IMR-90 (cell line): ENCODE results near the gene ARAP1. TPM values are rescaled to one million over a fixed set of nuclear protein-coding genes. Genes with fewer than 3 reads are reported as not detected.

Source experiments
- ATAC-seq: fragments of 200-7000 bp; cut with Tn5 transposase; 2 replicates; pipeline ENCODE4 v1.9.1; 2020; ENCODE audit warnings: low read depth, mild to moderate bottlenecking, moderate library complexity
- BruUV-seq: library from RNA; stranded (reverse); fragments of 400-500 nt; replicated peaks from 2 replicates; lab custom pipeline; 2021; lab: Mats Ljungman, UMichigan
- CTCF ChIA-PET: fragments of 300-600 bp; formaldehyde crosslinking; extraction: SDS; loops from one replicate; lab custom pipeline; 2021; ENCODE audit warnings: antibody characterized with exemption; lab: Yijun Ruan, JAX
- POLR2A ChIA-PET: fragments of 300-600 bp; sonication (Branson Sonifier 250); formaldehyde crosslinking; loops from one replicate; lab custom pipeline; 2022; ENCODE audit warnings: antibody characterized with exemption; ENCODE audit not compliant: unreplicated experiment; lab: Charles Lee
- DNase-seq: peaks from one replicate; pipeline ENCODE4 v3.0.0; 2013
- H2AFZ ChIP-seq: replicated peaks from 2 replicates; pipeline ENCODE3; 2013; ENCODE audit warnings: low read length, mild to moderate bottlenecking; ENCODE audit not compliant: poor library complexity
- H2AK5ac ChIP-seq: 2 replicates; pipeline ENCODE4 v1.6.1; 2013; ENCODE audit warnings: low read depth, low read length, inconsistent platforms
- H2AK9ac ChIP-seq: replicated peaks from 2 replicates; pipeline ENCODE3; 2013; ENCODE audit warnings: mild to moderate bottlenecking, low read depth, low read length, moderate library complexity; ENCODE audit not compliant: poor library complexity
- H2BK120ac ChIP-seq: 2 replicates; pipeline ENCODE4 v1.6.1; 2013; ENCODE audit warnings: low read depth, low read length, inconsistent platforms
- H2BK15ac ChIP-seq: 3 replicates; pipeline ENCODE4 v1.6.1; 2013; ENCODE audit warnings: low read depth, low read length, inconsistent platforms
- H2BK20ac ChIP-seq: 2 replicates; pipeline ENCODE4 v1.6.1; 2013; ENCODE audit warnings: low read depth, mild to moderate bottlenecking, inconsistent platforms, low read length, moderate library complexity
- H2BK5ac ChIP-seq: 2 replicates; pipeline ENCODE4 v1.6.1; 2013; ENCODE audit warnings: mild to moderate bottlenecking, low read depth, low read length, inconsistent platforms; ENCODE audit not compliant: poor library complexity, severe bottlenecking
- H3K14ac ChIP-seq: replicated peaks from 2 replicates; pipeline ENCODE4 v1.6.1; 2013; ENCODE audit warnings: low read depth, low read length, inconsistent platforms
- H3K18ac ChIP-seq: 2 replicates; pipeline ENCODE4 v1.6.1; 2013; ENCODE audit warnings: low read depth, low read length, control low read depth
- H3K23ac ChIP-seq: 2 replicates; pipeline ENCODE4 v1.6.1; 2013; ENCODE audit warnings: low read depth, low read length, inconsistent platforms
- H3K27ac ChIP-seq: 2 replicates; pipeline ENCODE4 v1.5.1; 2013; ENCODE audit warnings: mild to moderate bottlenecking, control low read depth, low read length; ENCODE audit not compliant: insufficient read depth
- H3K27me3 ChIP-seq: 2 replicates; pipeline ENCODE4 v1.6.1; 2013; ENCODE audit warnings: low read length; ENCODE audit not compliant: control insufficient read depth, insufficient read depth
- H3K36me3 ChIP-seq: 2 replicates; pipeline ENCODE4 v1.6.1; 2013; ENCODE audit warnings: low read length, mixed read lengths; ENCODE audit not compliant: control insufficient read depth, insufficient read depth
- H3K4ac ChIP-seq: 2 replicates; pipeline ENCODE4 v1.6.1; 2013; ENCODE audit warnings: low read depth, low read length, inconsistent platforms
- H3K4me1 ChIP-seq: 2 replicates; pipeline ENCODE4 v1.6.1; 2013; ENCODE audit warnings: low read length, mixed read lengths; ENCODE audit not compliant: control insufficient read depth, insufficient read depth
- H3K4me2 ChIP-seq: 2 replicates; pipeline ENCODE4 v1.6.1; 2013; ENCODE audit warnings: low read depth, mild to moderate bottlenecking, control low read depth, low read length, moderate library complexity
- H3K4me3 ChIP-seq: 2 replicates; pipeline ENCODE4 v1.5.1; 2013; ENCODE audit warnings: low read depth, mild to moderate bottlenecking, control low read depth, low read length, moderate library complexity; ENCODE audit not compliant: insufficient read depth
- H3K56ac ChIP-seq: 2 replicates; pipeline ENCODE4 v1.6.1; 2013; ENCODE audit warnings: low read length, inconsistent platforms; ENCODE audit not compliant: insufficient read depth; ENCODE audit errors: extremely low read depth
- H3K79me1 ChIP-seq, 2 experiments: 2 replicates each; pipeline ENCODE4 v1.6.1; 2013; ENCODE audit warnings: low read length in 2 of 2, inconsistent platforms in 1 of 2, low read depth in 1 of 2
- H3K9ac ChIP-seq: 2 replicates; pipeline ENCODE4 v1.6.1; 2013; ENCODE audit warnings: low read depth, low read length, control low read depth
- H3K9me1 ChIP-seq: 2 replicates; pipeline ENCODE4 v1.6.1; 2013; ENCODE audit warnings: low read length, inconsistent platforms; ENCODE audit not compliant: insufficient read depth
- H3K9me3 ChIP-seq: 2 replicates; pipeline ENCODE4 v1.6.1; 2013; ENCODE audit warnings: low read length; ENCODE audit not compliant: control insufficient read depth, insufficient read depth
- H4K20me1 ChIP-seq: 2 replicates; pipeline ENCODE4 v1.6.1; 2013; ENCODE audit warnings: low read length, inconsistent platforms; ENCODE audit not compliant: insufficient read depth
- H4K5ac ChIP-seq: 2 replicates; pipeline ENCODE4 v1.6.1; 2013; ENCODE audit warnings: mild to moderate bottlenecking, low read depth, low read length, control low read depth
- H4K8ac ChIP-seq, 2 experiments: 2 replicates each; pipeline ENCODE4 v1.6.1; 2013; ENCODE audit warnings: low read depth in 2 of 2, low read length in 2 of 2, control low read depth in 1 of 2, inconsistent platforms in 1 of 2
- H4K91ac ChIP-seq: 2 replicates; pipeline ENCODE4 v1.6.1; 2013; ENCODE audit warnings: low read depth, low read length, inconsistent platforms; ENCODE audit not compliant: insufficient read depth
- WGBS, 2 experiments: methylation state at CpG; one replicate each; pipeline versions ENCODE4 v1.1.5 to v1.1.7; 2013; ENCODE audit warnings: missing lambda C conversion rate in 2 of 2; ENCODE audit not compliant: insufficient read length in 1 of 2; ENCODE audit errors: extremely low coverage in 2 of 2; 5-methylcytosine and 5-hydroxymethylcytosine counted together
- dilution Hi-C: fragments of 300-500 bp; cut with HindIII; formaldehyde crosslinking; loops from one replicate; pipeline ENCODE4 v1.14.3; 2018; ENCODE audit warnings: low sequenced_read_pairs; ENCODE audit not compliant: unreplicated experiment
- in situ Hi-C: fragments of 300-500 bp; cut with MboI; formaldehyde crosslinking; loops from 3 replicates; pipeline ENCODE4 v1.14.3; 2019; ENCODE audit warnings: low sequenced_read_pairs, inconsistent platforms, mixed read lengths
- intact Hi-C: fragments of 100-400 bp; cut with micrococcal nuclease; formaldehyde crosslinking; loops from 2 replicates; pipeline ENCODE4 v1.10.0; 2022
- polyA plus RNA-seq, 3 experiments: library from polyadenylated mRNA; depleted of rRNA; stranded (reverse); fragments of >200 nt; gene quantifications; 2 replicates each; pipeline ENCODE4 v1.2.3, GENCODE V29; 2012; ENCODE audit warnings: low replicate concordance in 1 of 3
- total RNA-seq: library from RNA; depleted of rRNA; stranded (reverse); fragments of >200 nt; gene quantifications from 2 replicates; pipeline ENCODE4 v1.2.3, GENCODE V29; 2012
- TF ChIP-seq, protein P1 (sequence below): conservative IDR thresholded peaks from 2 replicates; pipeline ENCODE4 v1.5.1; 2012; ENCODE audit warnings: mild to moderate bottlenecking, low read depth, low read length, improper control_type of control experiment

ARAP1 gene
- total and polyA plus RNA-seq, 2 of the 4 experiments (the other 2 are of a cell fraction), result 37.6 to 63.1 TPM

DNA sequence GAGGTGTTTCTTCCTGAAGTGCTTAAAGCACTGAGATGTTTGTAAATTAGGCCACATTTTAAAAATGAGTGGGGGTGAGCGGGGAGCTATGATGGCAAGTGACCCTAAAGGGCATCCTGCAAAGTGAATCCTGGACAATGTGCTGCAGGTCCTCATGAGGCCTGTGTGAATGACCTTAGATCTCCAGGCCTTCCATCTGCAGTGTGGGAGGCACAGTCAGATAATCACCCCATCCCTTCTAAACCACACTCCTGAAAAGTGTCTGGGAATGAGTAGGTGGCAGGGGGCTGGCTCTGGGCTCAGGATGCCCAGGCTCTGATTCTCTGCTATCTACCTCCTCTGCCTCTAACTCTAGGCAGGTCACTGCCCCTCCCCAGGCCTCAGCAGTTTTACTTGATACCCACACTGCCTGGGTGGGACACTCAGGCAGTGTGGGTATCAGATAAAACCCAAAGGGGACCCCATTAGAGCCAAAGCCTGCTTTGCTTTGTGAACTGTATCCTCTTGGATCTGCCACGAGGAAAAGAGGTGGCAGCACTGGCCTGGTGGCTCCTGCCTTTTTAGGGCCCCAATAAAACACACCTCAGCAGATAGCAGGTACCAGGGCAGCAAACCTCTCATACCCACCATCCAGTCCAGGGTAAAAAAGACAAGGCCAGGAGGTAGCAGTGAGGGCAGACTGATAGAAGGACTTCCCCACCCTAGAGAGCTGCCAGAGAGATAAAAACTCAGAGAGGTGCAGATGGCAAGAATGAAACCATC lies 31.1 kb upstream of the ARAP1 start:
- TF ChIP-seq, protein P1, sequence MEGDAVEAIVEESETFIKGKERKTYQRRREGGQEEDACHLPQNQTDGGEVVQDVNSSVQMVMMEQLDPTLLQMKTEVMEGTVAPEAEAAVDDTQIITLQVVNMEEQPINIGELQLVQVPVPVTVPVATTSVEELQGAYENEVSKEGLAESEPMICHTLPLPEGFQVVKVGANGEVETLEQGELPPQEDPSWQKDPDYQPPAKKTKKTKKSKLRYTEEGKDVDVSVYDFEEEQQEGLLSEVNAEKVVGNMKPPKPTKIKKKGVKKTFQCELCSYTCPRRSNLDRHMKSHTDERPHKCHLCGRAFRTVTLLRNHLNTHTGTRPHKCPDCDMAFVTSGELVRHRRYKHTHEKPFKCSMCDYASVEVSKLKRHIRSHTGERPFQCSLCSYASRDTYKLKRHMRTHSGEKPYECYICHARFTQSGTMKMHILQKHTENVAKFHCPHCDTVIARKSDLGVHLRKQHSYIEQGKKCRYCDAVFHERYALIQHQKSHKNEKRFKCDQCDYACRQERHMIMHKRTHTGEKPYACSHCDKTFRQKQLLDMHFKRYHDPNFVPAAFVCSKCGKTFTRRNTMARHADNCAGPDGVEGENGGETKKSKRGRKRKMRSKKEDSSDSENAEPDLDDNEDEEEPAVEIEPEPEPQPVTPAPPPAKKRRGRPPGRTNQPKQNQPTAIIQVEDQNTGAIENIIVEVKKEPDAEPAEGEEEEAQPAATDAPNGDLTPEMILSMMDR, result no peak
- Histone ChIP-seq H2BK120ac (no peak overlapping the region), H3K4ac (no peak overlapping the region), H3K4me1 (peaks cover 6% of the 10 kb centered on the region), H4K5ac (no peak overlapping the region), H3K27me3 (peaks cover 4% of the 10 kb centered on the region; the same call in 1 of the 2 replicates), H2AFZ (no peak overlapping the region), H3K14ac (no peak overlapping the region), H3K79me1 (no peaks in the 10 kb centered on the region), H2AK5ac (no peak overlapping the region), H2AK9ac (peak overlapping the region; percentile 82), H4K91ac (no peak overlapping the region), H3K9ac (no peak overlapping the region), H2BK15ac (no peak overlapping the region), H3K23ac (0 out of 2 replicates have a peak overlapping the region, but pooled peaks have one; percentile 10), H3K4me2 (no peak overlapping the region), H3K36me3 (no peaks in the 10 kb centered on the region), H4K8ac (no peak overlapping the region), H3K9me1 (no peaks in the 10 kb centered on the region), H2BK5ac (no peak overlapping the region), H3K9me3 (no peaks in the 10 kb centered on the region), H4K20me1 (no peaks in the 10 kb centered on the region), H3K56ac (no peak overlapping the region), H3K4me3 (no peak overlapping the region), H3K27ac (no peak overlapping the region), H3K18ac (no peak overlapping the region), H2BK20ac (no peak overlapping the region)
- no TSS peak for BruUV-seq
- in situ Hi-C loops, result no loop called here
- CTCF ChIA-PET, result interaction anchor here (1.3 kb wide), 1 partner anchor 58 kb away, joined by 3 read pairs; no protein-coding TSS in a partner anchor
- POLR2A ChIA-PET, result no interaction called here
- intact Hi-C loops, result no loop called here
- no peak for DNase-seq
- WGBS, 2 experiments, result no CpG with 5 or more reads among the region's 2 CpGs
- dilution Hi-C loops, result no loop called here
- ATAC-seq, result no peak
